Diencephalon (tissue), 1 donor: ENCODE measurements around the gene AFMID. TPM values are rescaled to one million over a fixed set of nuclear protein-coding genes. Genes with fewer than 3 reads are reported as not detected.

Experiments used
- small RNA-seq: library from RNA; depleted of rRNA; stranded (forward); fragments of <200 nt; gene quantifications from one replicate; pipeline ENCODE3, GENCODE V24; 2014
- total RNA-seq: library from RNA; depleted of rRNA; stranded (reverse); fragments of >200 nt; gene quantifications from one replicate; pipeline ENCODE4 v1.2.3, GENCODE V29; 2014

The AFMID gene, protein sequence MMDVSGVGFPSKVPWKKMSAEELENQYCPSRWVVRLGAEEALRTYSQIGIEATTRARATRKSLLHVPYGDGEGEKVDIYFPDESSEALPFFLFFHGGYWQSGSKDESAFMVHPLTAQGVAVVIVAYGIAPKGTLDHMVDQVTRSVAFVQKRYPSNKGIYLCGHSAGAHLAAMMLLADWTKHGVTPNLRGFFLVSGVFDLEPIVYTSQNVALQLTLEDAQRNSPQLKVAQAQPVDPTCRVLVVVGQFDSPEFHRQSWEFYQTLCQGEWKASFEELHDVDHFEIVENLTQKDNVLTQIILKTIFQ
- total RNA-seq, result 34.4 TPM

DNA sequence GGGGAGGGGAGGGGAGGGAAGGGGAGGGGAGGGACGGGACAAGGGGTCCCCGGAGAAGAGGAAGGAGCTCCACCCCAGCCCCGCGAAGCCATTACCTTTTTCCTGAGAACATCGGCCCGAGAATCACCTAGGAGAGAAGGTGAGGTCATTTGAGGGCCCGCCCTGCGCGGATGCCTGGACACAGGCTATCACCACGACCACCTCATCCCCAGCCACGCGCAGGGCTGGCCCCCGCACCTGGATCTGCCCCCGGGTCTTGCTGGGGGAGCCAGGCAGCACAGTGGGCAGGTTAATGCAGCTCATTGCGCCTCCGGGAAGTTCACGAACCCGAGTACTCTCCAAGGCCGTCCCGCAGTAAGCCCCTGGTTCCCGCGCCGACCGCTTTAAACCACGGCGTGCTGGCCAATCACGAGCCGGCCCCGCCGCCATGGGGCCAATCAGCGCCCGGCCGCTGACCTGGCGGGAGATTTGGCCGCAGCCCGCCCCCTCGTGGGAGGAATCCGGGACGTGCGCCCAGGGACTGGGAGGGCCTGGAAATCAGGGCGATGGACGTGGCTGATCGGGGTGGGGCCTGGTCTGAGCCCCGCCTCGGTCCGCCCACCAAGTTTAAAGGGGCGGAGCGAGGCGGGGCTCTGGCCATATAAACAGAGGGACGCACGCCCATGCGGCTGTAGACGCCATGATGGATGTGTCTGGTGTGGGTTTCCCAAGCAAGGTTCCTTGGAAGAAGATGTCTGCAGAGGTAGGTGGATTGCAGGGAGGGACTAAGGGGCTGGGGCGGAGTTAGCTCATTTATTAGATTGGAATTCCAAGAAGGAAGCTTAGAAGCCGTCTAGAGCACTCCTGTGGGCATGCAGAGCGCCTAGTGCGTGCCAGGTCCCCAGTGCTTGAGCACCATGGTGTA, at the start of gene AFMID, which contains the start of gene TK1:
Gene AFMID (plus strand): TSS at position 671 of the 904 bp plus-strand sequence. CDS start 9 bp downstream, at position 680.
Gene TK1 (minus strand): TSS at position 361 of the 904 bp plus-strand sequence. CDS start 58 bp downstream, at position 303.

DNA sequence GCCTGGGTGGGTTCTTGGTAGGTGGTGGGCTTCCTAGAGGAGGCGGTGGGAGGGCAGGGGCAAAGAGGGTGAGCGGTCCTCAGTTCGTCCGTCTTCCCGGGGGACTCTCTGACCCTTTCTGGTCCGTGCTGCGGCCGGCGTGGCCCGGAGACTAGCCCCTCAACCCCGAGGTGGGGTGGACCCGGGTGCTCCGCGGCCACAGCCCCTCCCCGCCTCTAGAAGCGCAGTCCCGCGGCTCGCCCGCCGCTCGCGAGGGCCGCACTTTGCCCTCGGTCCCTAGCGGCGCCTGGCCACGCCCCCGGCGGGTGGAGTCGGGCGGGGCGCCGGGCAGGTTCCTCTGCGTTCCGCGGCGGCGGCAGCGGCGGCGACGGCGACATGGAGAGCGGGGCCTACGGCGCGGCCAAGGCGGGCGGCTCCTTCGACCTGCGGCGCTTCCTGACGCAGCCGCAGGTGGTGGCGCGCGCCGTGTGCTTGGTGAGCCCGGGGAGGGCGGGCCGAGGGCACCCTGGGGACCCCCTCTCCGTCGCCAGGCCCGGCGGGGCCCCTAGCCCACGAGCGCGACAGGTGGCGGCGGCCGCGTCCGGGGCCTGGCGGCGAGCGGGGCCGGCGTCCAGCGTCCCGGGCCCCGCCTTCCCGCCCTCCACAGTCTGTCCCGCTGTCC, 18.8 kb upstream of the AFMID start, which contains the start of gene SYNGR2:
Gene SYNGR2 (plus strand): TSS at position 340 of the 661 bp plus-strand sequence. CDS start 36 bp downstream, at position 376.

DNA sequence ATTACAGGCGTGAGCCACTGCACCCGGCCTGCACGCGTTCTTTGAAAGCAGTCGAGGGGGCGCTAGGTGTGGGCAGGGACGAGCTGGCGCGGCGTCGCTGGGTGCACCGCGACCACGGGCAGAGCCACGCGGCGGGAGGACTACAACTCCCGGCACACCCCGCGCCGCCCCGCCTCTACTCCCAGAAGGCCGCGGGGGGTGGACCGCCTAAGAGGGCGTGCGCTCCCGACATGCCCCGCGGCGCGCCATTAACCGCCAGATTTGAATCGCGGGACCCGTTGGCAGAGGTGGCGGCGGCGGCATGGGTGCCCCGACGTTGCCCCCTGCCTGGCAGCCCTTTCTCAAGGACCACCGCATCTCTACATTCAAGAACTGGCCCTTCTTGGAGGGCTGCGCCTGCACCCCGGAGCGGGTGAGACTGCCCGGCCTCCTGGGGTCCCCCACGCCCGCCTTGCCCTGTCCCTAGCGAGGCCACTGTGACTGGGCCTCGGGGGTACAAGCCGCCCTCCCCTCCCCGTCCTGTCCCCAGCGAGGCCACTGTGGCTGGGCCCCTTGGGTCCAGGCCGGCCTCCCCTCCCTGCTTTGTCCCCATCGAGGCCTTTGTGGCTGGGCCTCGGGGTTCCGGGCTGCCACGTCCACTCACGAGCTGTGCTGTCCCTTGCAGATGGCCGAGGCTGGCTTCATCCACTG, 27.0 kb downstream of the AFMID start, which contains the start of gene BIRC5:
Gene BIRC5 (plus strand): TSS at position 238 of the 690 bp plus-strand sequence. CDS start 64 bp downstream, at position 302.

DNA sequence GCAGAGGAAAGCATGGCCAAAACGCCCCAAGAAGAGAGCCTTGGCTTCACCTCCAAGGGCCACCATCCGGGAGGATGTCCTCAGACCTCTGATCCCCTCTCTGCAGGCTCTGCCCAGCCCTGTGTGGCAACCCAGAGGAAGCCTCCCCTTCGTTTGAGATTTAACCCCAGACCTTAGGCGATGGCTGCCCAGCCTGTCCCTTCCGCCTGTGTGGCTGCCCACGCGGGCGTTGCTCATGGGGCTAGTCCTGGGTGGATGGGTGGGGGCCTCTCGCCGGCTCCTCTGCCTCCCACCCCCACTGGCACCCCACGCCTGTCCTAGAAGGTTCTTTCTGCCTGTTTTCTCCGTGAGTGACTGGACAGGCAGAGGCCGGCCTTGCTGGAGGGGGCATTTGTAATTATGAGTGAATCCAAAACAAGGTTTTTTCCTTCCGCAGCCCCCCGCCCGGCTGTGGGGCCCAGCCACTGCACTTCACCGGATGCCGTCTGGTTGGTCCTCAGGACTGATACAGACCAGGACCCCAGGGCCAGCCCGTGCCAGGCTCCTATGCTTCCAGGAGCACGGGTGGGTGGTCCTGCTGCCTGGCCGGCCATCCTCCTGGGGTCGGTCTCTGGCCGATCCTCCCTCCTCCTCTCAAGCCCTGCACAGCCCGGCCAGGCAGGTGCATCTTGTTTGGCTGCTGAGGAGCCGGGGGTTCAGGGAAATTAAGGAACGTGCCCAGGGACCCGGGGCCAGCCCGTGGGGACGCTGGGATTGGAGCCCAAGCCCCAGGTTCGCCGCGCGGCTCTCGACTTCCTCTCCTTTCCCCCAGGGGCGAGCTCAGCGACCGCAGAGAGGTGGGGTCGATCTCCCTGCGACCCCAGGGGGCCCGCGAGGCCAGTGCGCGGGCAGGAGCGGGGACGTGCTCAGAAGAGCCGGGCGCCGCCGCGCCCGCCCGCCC, 44.1 kb downstream of the AFMID start, which contains the start of gene TMEM235:
Gene TMEM235 (plus strand): TSS at position 636 of the 940 bp plus-strand sequence. CDS start 393 bp downstream, outside the sequence.

Small RNA genes within 50 kb of the gene (small RNA-seq; reads per million reads assigned to genes)
- not detected for gene AC087645.1

Other genes with a start within 250 kb of the AFMID start
- gene TNRC6C, start 228.7 kb upstream of the AFMID start, total RNA-seq, result 39.2 TPM
- gene TMC6, start 58.6 kb upstream of the AFMID start, total RNA-seq, result 5.1 TPM
- gene TMC8, start 56.6 kb upstream of the AFMID start, total RNA-seq, result 0.92 TPM
- gene C17orf99, start 41.0 kb upstream of the AFMID start, total RNA-seq, result not detected
- gene SYNGR2, start 18.8 kb upstream of the AFMID start, total RNA-seq, result 10.6 TPM
- 5.5 TPM for gene TK1, start 310 bp upstream of the AFMID start, total RNA-seq
- gene BIRC5, start 26.9 kb downstream of the AFMID start, total RNA-seq, result 11.5 TPM
- not detected for gene TMEM235, start 44.3 kb downstream of the AFMID start, total RNA-seq
- 4.8 TPM for gene SOCS3, start 172.7 kb downstream of the AFMID start, total RNA-seq
- 28.1 TPM for gene PGS1, start 191.3 kb downstream of the AFMID start, total RNA-seq